HG03108 (cell line): ENCODE results near the gene KRTAP4-7.
"Not testable (repeated sequence)": the region's sequence is repeated elsewhere in the genome, so short reads cannot be mapped to it uniquely, and the experiment has no call there.

Experiments used
- ATAC-seq: cut with Tn5 transposase; IDR thresholded peaks from one replicate; pipeline ENCODE4 v1.9.1; 2021; ENCODE audit warnings: moderate library complexity; ENCODE audit not compliant: unreplicated experiment

The KRTAP4-7 gene

GRCh38 chr17:41084100-41084856 lies at the start of gene KRTAP4-7:
TSS of gene KRTAP4-7 (plus strand) at chr17:41084150. CDS start at chr17:41084207, 57 bp downstream.
- not testable (repeated sequence) for ATAC-seq

- not testable (repeated sequence) for ATAC-seq
Measured at GRCh38 chr17:41034346-41034935, 49.5 kb upstream of the KRTAP4-7 start, which contains the start of gene KRTAP1-3. TSS of gene KRTAP1-3 (minus strand) at chr17:41034874. CDS start at chr17:41034821, 53 bp downstream.

- ATAC-seq, result no peak
Measured at GRCh38 chr17:41037853-41038350, 46.0 kb upstream of the KRTAP4-7 start.

- ATAC-seq, result not testable (repeated sequence)
Measured at GRCh38 chr17:41040783-41041571, 43.0 kb upstream of the KRTAP4-7 start, which contains the start of gene KRTAP1-1. TSS of gene KRTAP1-1 (minus strand) at chr17:41041450. CDS start at chr17:41041397, 53 bp downstream.

- no peak for ATAC-seq
Measured at GRCh38 chr17:41042953-41043352, 41.0 kb upstream of the KRTAP4-7 start.

- not testable (repeated sequence) for ATAC-seq
Measured at GRCh38 chr17:41046735-41047465, 37.0 kb upstream of the KRTAP4-7 start, which contains the start of gene KRTAP2-1. TSS of gene KRTAP2-1 (minus strand) at chr17:41047316. CDS start at chr17:41047267, 49 bp downstream.

GRCh38 chr17:41048441-41048840 lies 35.5 kb upstream of the KRTAP4-7 start:
- no peak for ATAC-seq

- no peak for ATAC-seq
Measured at GRCh38 chr17:41049110-41049509, 34.8 kb upstream of the KRTAP4-7 start.

GRCh38 chr17:41052566-41052965 lies 31.4 kb upstream of the KRTAP4-7 start:
- ATAC-seq, result no peak

- ATAC-seq, result no peak
Measured at GRCh38 chr17:41054025-41054424, 29.9 kb upstream of the KRTAP4-7 start.

- ATAC-seq, result not testable (repeated sequence)
Measured at GRCh38 chr17:41054556-41054955, 29.4 kb upstream of the KRTAP4-7 start.

- ATAC-seq, result not testable (repeated sequence)
Measured at GRCh38 chr17:41055130-41055529, 28.8 kb upstream of the KRTAP4-7 start, which contains the start of gene KRTAP2-2. TSS of gene KRTAP2-2 (minus strand) at chr17:41055230. CDS start at chr17:41055211, 19 bp downstream.

GRCh38 chr17:41057547-41057946 lies 26.4 kb upstream of the KRTAP4-7 start:
- no peak for ATAC-seq

- no peak for ATAC-seq
Measured at GRCh38 chr17:41058741-41059140, 25.2 kb upstream of the KRTAP4-7 start.

- ATAC-seq, result not testable (repeated sequence)
Measured at GRCh38 chr17:41059276-41060051, 24.5 kb upstream of the KRTAP4-7 start.

- ATAC-seq, result no peak
Measured at GRCh38 chr17:41060052-41060604, 23.8 kb upstream of the KRTAP4-7 start, which contains the start of gene KRTAP2-3. TSS of gene KRTAP2-3 (minus strand) at chr17:41060114. CDS start at chr17:41060050, 64 bp downstream.

GRCh38 chr17:41061964-41062363 lies 22.0 kb upstream of the KRTAP4-7 start:
- no peak for ATAC-seq

- no peak for ATAC-seq
Measured at GRCh38 chr17:41063449-41063848, 20.5 kb upstream of the KRTAP4-7 start.

GRCh38 chr17:41064301-41064700 lies 19.6 kb upstream of the KRTAP4-7 start:
- no peak for ATAC-seq
